Stimulated activated CD4-positive, alpha-beta T cell treated with anti-CD3 and anti-CD28 coated beads, Interleukin-1b, Interleukin-23, amount 100 ng/mL, for 4 hours (primary cell): Measurements from ENCODE around the gene CD28.
"Not testable (repeated sequence)": the region's sequence is repeated elsewhere in the genome, so short reads cannot be mapped to it uniquely, and the experiment has no call there.

Experiments used
- DNase-seq, 2 donors: peaks; one replicate each; pipeline ENCODE4 v3.0.0-alpha.2; 2020; ENCODE audit warnings: low read depth in 2 of 2

Gene CD28

GRCh38 chr2:203784710-203785270, 78.4 kb downstream of the CD28 start:
- not testable (repeated sequence) for DNase-seq

- DNase-seq, result not testable (repeated sequence)
These were observed 79.1 kb downstream of the CD28 start for GRCh38 chr2:203785391-203786110.

- no peak for DNase-seq
These were observed 80.3 kb downstream of the CD28 start for GRCh38 chr2:203786549-203787351.

GRCh38 chr2:203787979-203788378, 81.5 kb downstream of the CD28 start:
- no peak for DNase-seq
